ENCODE results near the gene SCGB1C2.

GRCh38 chr17:162689-163088 is 25.3 kb downstream of the SCGB1C2 start:
- TF ChIP-seq CTCF (IDR thresholded peaks at IDR 0.05), result no peak
- no peak for TF ChIP-seq POLR2A (IDR thresholded peaks at IDR 0.05)
- TF ChIP-seq EP300 (IDR thresholded peaks at IDR 0.05), result no peak
- no peak for TF ChIP-seq POLR2AphosphoS5 (IDR thresholded peaks at IDR 0.05)
